Breast epithelium (tissue), 3 donors: ENCODE measurements around the gene TMEM196.

Experiments used
- POLR2A ChIP-seq: fragments of 450-650 bp; IDR thresholded peaks from one replicate; pipeline ENCODE4 v1.6.1; 2016; ENCODE audit warnings: antibody characterized with exemption, mild to moderate bottlenecking, moderate library complexity
- POLR2AphosphoS5 ChIP-seq, 3 donors: sonication (generic); formaldehyde crosslinking; IDR thresholded peaks; one replicate each; pipeline ENCODE4 v1.6.1; 2017; ENCODE audit warnings: antibody characterized with exemption in 3 of 3
- TF ChIP-seq, protein P1 (sequence below), 3 donors: fragments of 450-650 bp; IDR thresholded peaks; one replicate each; pipeline ENCODE4 v1.5.1; 2016 to 2017; ENCODE audit warnings: antibody characterized with exemption in 3 of 3, mild to moderate bottlenecking in 3 of 3, moderate library complexity in 3 of 3

GRCh38 chr7:19798986-19799385 is 25.6 kb upstream of the TMEM196 start:
- TF ChIP-seq POLR2AphosphoS5 (IDR thresholded peaks at IDR 0.05) (no peak), POLR2A (no peak)
- TF ChIP-seq, protein P1, sequence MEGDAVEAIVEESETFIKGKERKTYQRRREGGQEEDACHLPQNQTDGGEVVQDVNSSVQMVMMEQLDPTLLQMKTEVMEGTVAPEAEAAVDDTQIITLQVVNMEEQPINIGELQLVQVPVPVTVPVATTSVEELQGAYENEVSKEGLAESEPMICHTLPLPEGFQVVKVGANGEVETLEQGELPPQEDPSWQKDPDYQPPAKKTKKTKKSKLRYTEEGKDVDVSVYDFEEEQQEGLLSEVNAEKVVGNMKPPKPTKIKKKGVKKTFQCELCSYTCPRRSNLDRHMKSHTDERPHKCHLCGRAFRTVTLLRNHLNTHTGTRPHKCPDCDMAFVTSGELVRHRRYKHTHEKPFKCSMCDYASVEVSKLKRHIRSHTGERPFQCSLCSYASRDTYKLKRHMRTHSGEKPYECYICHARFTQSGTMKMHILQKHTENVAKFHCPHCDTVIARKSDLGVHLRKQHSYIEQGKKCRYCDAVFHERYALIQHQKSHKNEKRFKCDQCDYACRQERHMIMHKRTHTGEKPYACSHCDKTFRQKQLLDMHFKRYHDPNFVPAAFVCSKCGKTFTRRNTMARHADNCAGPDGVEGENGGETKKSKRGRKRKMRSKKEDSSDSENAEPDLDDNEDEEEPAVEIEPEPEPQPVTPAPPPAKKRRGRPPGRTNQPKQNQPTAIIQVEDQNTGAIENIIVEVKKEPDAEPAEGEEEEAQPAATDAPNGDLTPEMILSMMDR (IDR thresholded peaks at IDR 0.05): no peak
